ENCODE data around the gene TRABD2A. TPM values are rescaled to one million over a fixed set of nuclear protein-coding genes. Genes with fewer than 3 reads are reported as not detected.

The TRABD2A gene
- total and polyA plus RNA-seq, 4 experiments from 2014 or later = 67.1 to 90.7 (median 82.2) TPM

GRCh38 chr2:84881581-84882413, 913 bp upstream of the TRABD2A start:
- Mint-ChIP-seq H3K27me3 (no peaks in the 10 kb centered on the region), H3K27ac (peak overlapping the region; percentile 84 to 98 (median 97)), H3K36me3 (peaks cover 0 to 16% of the 10 kb centered on the region in 2 donors), H3K4me1 (peaks cover 25 to 60% (median 42%) of the 10 kb centered on the region in 4 donors), H3K4me3 (peak overlapping the region; percentile 90 to 99 (median 96)), H3K9me3 (no peaks in the 10 kb centered on the region)
- CTCF ChIA-PET (ENCODE audit: partially characterized antibody) = interaction anchor here (0.7 to 14.5 kb wide), 35 partner anchors 9 to 422 kb away, joined by 3 to 271 read pairs (median 5); partner anchors contain the start of gene TMSB10
- Histone ChIP-seq H3K9me3 (ENCODE audit: control insufficient read depth in 1 of 2, low read length in 2 of 2) (no peaks in the 10 kb centered on the region), H3K36me3 (ENCODE audit: insufficient read depth, low read length) (no peaks in the 10 kb centered on the region), H3K27ac (ENCODE audit: low read depth, low read length) (peak overlapping the region; percentile 72), H3K27me3 (ENCODE audit: insufficient read depth, low read length) (no peaks in the 10 kb centered on the region), H3K4me3 (ENCODE audit: low read length in 2 of 2) (peak overlapping the region; percentile 67 to 93), H3K4me1 (ENCODE audit: insufficient read depth, low read length) (peaks cover 32% of the 10 kb centered on the region)
- intact Hi-C loops (cut with micrococcal nuclease) = loop anchor here (1.0 to 5.0 kb wide), 11 partner anchors 12 to 422 kb away; partner anchors contain the start of genes DNAH6, SUCLG1 and TMSB10
- POLR2A ChIA-PET (ENCODE audit: partially characterized antibody) = interaction anchor here (0.6 to 7.0 kb wide), 34 partner anchors 8 to 423 kb away, joined by 3 to 201 read pairs (median 6); partner anchors contain the start of genes DNAH6, KCMF1, SUCLG1 and TMSB10
- DNase-seq = peak; percentile 82 to 86 (median 85)

DNA sequence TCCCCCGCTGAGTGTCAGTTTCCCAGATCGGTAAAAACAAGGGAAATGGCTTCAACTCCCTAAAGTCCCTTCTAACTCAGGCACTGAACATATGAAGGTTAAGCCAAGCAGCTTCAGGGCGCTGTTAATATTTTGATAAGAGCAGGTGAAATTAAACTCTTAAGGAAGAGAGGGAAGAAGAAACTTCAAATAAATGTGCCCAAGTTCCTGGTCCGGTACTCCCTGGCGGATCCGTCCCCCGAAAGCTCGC, 564 bp downstream of the TRABD2A start:
- DNase-seq = no peak
- no peaks in the 10 kb centered on the region for H3K27me3 ChIP-seq (ENCODE audit: insufficient read depth, low read length)
- peaks cover 47% of the 10 kb centered on the region for H3K4me1 ChIP-seq (ENCODE audit: insufficient read depth, low read length)
- H3K36me3 Mint-ChIP-seq = peaks cover 6 to 17% of the 10 kb centered on the region in 2 donors
- peak overlapping the region; percentile 84 to 97 (median 92) for H3K27ac Mint-ChIP-seq
- ChIA-PET POLR2A (ENCODE audit: partially characterized antibody) (interaction anchor here (1.0 to 7.0 kb wide), 25 partner anchors 8 to 387 kb away, joined by 3 to 201 read pairs (median 15); partner anchors contain the start of genes DNAH6, KCMF1 and TMSB10), CTCF (ENCODE audit: partially characterized antibody) (interaction anchor here (0.9 to 14.5 kb wide), 16 partner anchors 8 to 363 kb away, joined by 3 to 271 read pairs (median 7); partner anchors contain the start of gene TMSB10)
- intact Hi-C loops (cut with micrococcal nuclease) = loop anchor here (5.0 kb wide), 2 partner anchors 132 to 363 kb away; partner anchors contain the start of gene DNAH6
- H3K27me3 Mint-ChIP-seq = no peaks in the 10 kb centered on the region
- H3K27ac ChIP-seq (ENCODE audit: low read depth, low read length) = peak overlapping the region; percentile 72
- no peaks in the 10 kb centered on the region for H3K9me3 Mint-ChIP-seq
- peaks cover 35 to 71% (median 52%) of the 10 kb centered on the region in 4 donors for H3K4me1 Mint-ChIP-seq
- H3K4me3 Mint-ChIP-seq = peak overlapping the region; percentile 93 to 98 (median 96)
- H3K36me3 ChIP-seq (ENCODE audit: insufficient read depth, low read length) = no peaks in the 10 kb centered on the region
- no peaks in the 10 kb centered on the region for H3K9me3 ChIP-seq (ENCODE audit: control insufficient read depth in 1 of 2, low read length in 2 of 2)
- peak overlapping the region; percentile 67 to 93 for H3K4me3 ChIP-seq (ENCODE audit: low read length in 2 of 2)

DNA sequence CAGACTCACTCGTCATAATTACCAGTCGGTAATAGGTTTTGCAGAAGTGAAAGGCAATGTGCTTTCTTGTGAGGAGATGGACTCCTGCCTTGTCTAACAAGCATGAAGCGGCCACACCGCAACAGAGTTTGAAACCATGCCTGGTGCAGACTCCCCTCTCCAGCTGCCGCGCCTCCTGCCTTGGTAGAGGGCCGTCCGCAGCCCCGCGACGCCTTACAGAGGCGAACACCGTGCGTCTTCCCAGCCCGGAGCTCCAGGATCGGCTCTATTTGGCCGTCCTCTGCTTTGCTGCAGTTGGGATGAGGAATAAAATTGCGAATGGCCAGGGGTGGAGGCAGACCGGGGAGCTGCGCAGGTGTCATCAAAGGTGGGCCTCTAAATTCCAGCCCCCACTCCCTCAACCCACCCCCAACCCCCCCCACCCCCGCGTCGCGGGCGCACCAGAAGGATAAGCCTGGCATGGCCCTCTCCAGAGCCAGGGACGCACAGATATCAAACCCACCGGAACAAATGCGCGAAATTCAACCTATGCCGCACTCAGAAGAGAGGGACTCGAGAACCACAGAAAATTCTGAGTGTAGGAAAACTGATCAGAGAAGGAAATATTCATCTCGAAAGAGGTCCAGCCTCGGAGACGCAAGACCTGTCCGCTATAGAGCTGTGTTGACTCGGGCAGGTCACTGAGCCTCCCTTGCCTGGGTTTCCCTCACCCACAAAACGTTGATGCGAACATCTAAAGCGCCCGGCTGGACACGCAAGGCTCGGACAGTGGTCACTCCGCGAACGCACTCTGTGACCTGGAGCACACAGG, 1.1 kb downstream of the TRABD2A start:
- Histone ChIP-seq H3K9me3 (ENCODE audit: control insufficient read depth in 1 of 2, low read length in 2 of 2) (no peaks in the 10 kb centered on the region), H3K4me3 (ENCODE audit: low read length in 2 of 2) (peak overlapping the region; percentile 67 to 93), H3K27me3 (ENCODE audit: insufficient read depth, low read length) (no peaks in the 10 kb centered on the region), H3K27ac (ENCODE audit: low read depth, low read length) (peak overlapping the region; percentile 72), H3K4me1 (ENCODE audit: insufficient read depth, low read length) (peaks cover 52% of the 10 kb centered on the region), H3K36me3 (ENCODE audit: insufficient read depth, low read length) (peaks cover under 1% of the 10 kb centered on the region)
- intact Hi-C loops (cut with micrococcal nuclease) = loop anchor here (2.0 to 5.0 kb wide), 3 partner anchors 33 to 362 kb away; partner anchors contain the start of gene DNAH6
- Mint-ChIP-seq H3K27ac (peak overlapping the region; percentile 84 to 97 (median 92)), H3K9me3 (no peaks in the 10 kb centered on the region), H3K36me3 (peaks cover 10 to 23% of the 10 kb centered on the region in 2 donors), H3K27me3 (no peaks in the 10 kb centered on the region), H3K4me3 (peak overlapping the region; percentile 93 to 98 (median 96)), H3K4me1 (peaks cover 40 to 76% (median 57%) of the 10 kb centered on the region in 4 donors)
- ChIA-PET POLR2A (ENCODE audit: partially characterized antibody) (interaction anchor here (0.7 to 7.0 kb wide), 24 partner anchors 8 to 387 kb away, joined by 3 to 201 read pairs (median 15); partner anchors contain the start of genes DNAH6, KCMF1 and TMSB10), CTCF (ENCODE audit: partially characterized antibody) (interaction anchor here (0.7 to 14.5 kb wide), 17 partner anchors 9 to 382 kb away, joined by 3 to 271 read pairs (median 6); partner anchors contain the start of gene TMSB10)
- no peak for DNase-seq

DNA sequence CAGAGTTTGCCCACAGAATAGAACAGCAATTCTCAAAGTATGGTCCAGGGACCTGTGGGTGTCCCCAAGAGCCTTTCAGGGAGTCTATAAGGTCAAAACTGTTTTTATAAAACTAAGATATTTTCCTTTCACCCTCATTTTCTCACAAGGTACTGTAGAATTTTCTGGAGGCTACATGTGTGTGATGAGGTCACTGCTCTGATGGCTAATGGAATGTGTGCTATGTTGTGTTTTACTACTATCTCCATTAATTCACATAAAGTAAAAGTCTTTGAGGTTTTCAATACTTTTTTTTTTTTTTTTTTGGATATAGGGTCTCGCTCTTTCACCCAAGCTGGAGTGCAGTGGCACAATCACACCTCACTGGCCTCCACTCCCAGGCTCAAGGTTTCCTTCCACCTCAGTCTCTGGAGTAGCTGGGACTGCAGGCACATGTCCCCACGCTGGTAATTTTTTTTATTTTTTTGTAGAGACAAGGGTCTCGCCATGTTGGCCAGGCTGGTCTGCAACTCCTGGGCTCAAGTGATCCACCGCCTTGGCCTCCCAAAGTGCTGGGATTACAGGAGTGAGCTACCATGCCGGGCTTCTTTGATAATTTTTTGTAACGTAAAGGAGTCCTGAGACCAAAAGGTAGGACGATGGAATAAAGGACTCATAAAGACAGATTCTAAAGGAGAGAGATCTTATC, 1.8 kb downstream of the TRABD2A start:
- H3K27me3 Mint-ChIP-seq = no peaks in the 10 kb centered on the region
- H3K9me3 Mint-ChIP-seq = no peaks in the 10 kb centered on the region
- peaks cover 10 to 30% of the 10 kb centered on the region in 2 donors for H3K36me3 Mint-ChIP-seq
- H3K4me3 ChIP-seq (ENCODE audit: low read length in 2 of 2) = peak overlapping the region; percentile 38 to 93
- no peaks in the 10 kb centered on the region for H3K27me3 ChIP-seq (ENCODE audit: insufficient read depth, low read length)
- H3K4me1 Mint-ChIP-seq = peaks cover 47 to 84% (median 61%) of the 10 kb centered on the region in 4 donors
- peaks cover 7% of the 10 kb centered on the region for H3K36me3 ChIP-seq (ENCODE audit: insufficient read depth, low read length)
- POLR2A ChIA-PET (ENCODE audit: partially characterized antibody) = interaction anchor here (0.7 to 7.0 kb wide), 12 partner anchors 10 to 363 kb away, joined by 3 to 201 read pairs (median 32); partner anchors contain the start of genes DNAH6 and TMSB10
- intact Hi-C loops (cut with micrococcal nuclease) = loop anchor here (2.0 kb wide), 1 partner anchor 32 kb away; no protein-coding TSS in a partner anchor
- peak overlapping the region; percentile 38 to 94 (median 88) for H3K27ac Mint-ChIP-seq
- H3K9me3 ChIP-seq (ENCODE audit: control insufficient read depth in 1 of 2, low read length in 2 of 2) = no peaks in the 10 kb centered on the region
- no peak for DNase-seq
- peak overlapping the region; percentile 72 for H3K27ac ChIP-seq (ENCODE audit: low read depth, low read length)
- CTCF ChIA-PET (ENCODE audit: partially characterized antibody) = interaction anchor here (0.7 to 14.5 kb wide), 9 partner anchors 8 to 382 kb away, joined by 3 to 271 read pairs (median 7); partner anchors contain the start of gene TMSB10
- peak overlapping the region; percentile 93 to 98 (median 96) for H3K4me3 Mint-ChIP-seq
- peaks cover 60% of the 10 kb centered on the region for H3K4me1 ChIP-seq (ENCODE audit: insufficient read depth, low read length)

GRCh38 chr2:84878459-84878858, 2.4 kb downstream of the TRABD2A start:
- intact Hi-C loops (cut with micrococcal nuclease) = loop anchor here (2.0 kb wide), 1 partner anchor 32 kb away; no protein-coding TSS in a partner anchor
- Histone ChIP-seq H3K36me3 (ENCODE audit: insufficient read depth, low read length) (peaks cover 7% of the 10 kb centered on the region), H3K9me3 (ENCODE audit: control insufficient read depth in 1 of 2, low read length in 2 of 2) (no peaks in the 10 kb centered on the region), H3K4me3 (ENCODE audit: low read length in 2 of 2) (peak overlapping the region; percentile 38 to 93), H3K27ac (ENCODE audit: low read depth, low read length) (peak overlapping the region; percentile 72), H3K4me1 (ENCODE audit: insufficient read depth, low read length) (peaks cover 64% of the 10 kb centered on the region), H3K27me3 (ENCODE audit: insufficient read depth, low read length) (no peaks in the 10 kb centered on the region)
- peak overlapping the region; percentile 93 to 98 (median 96) for H3K4me3 Mint-ChIP-seq
- DNase-seq = no peak
- no peaks in the 10 kb centered on the region for H3K9me3 Mint-ChIP-seq
- peaks cover 50 to 90% (median 64%) of the 10 kb centered on the region in 4 donors for H3K4me1 Mint-ChIP-seq
- peak overlapping the region; percentile 30 to 94 (median 84) for H3K27ac Mint-ChIP-seq
- H3K36me3 Mint-ChIP-seq = peaks cover 14 to 36% of the 10 kb centered on the region in 2 donors
- POLR2A ChIA-PET (ENCODE audit: partially characterized antibody) = interaction anchor here (1.3 to 7.0 kb wide), 7 partner anchors 9 to 61 kb away, joined by 3 to 201 read pairs (median 40); partner anchors contain the start of gene TMSB10
- H3K27me3 Mint-ChIP-seq = no peaks in the 10 kb centered on the region
- CTCF ChIA-PET (ENCODE audit: partially characterized antibody) = interaction anchor here (1.0 to 14.5 kb wide), 4 partner anchors 8 to 44 kb away, joined by 3 to 271 read pairs (median 72); partner anchors contain the start of gene TMSB10

DNA sequence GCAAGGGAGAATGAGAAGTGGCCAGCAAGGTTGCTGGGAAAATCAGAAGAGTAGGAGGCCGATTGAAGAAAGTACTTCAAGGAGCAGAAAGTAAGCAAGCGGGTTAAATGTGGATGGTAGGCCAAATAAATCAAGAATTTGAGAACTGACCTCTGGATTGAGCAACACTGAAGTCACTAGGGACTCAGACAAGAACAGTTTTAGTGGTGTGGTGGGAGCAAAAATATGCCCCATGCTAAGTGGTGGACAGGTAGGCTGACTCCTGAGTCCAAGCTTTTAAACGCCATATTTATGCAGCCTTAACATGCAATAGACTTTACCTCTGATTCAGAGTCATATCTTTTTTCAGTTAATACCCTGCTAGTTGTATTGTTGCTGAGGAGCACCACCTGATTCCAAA, 4.5 kb downstream of the TRABD2A start:
- ChIA-PET CTCF (ENCODE audit: partially characterized antibody) (interaction anchor here (0.5 to 3.8 kb wide), 7 partner anchors 8 to 409 kb away, joined by 3 to 35 read pairs (median 5); no protein-coding TSS in a partner anchor), POLR2A (ENCODE audit: partially characterized antibody) (interaction anchor here (1.0 to 2.4 kb wide), 6 partner anchors 26 to 50 kb away, joined by 3 to 12 read pairs (median 4); no protein-coding TSS in a partner anchor)
- no peaks in the 10 kb centered on the region for H3K27me3 ChIP-seq (ENCODE audit: insufficient read depth, low read length)
- peaks cover 7% of the 10 kb centered on the region for H3K36me3 ChIP-seq (ENCODE audit: insufficient read depth, low read length)
- no peak overlapping the region for H3K27ac ChIP-seq (ENCODE audit: low read depth, low read length)
- H3K4me3 ChIP-seq (ENCODE audit: low read length in 2 of 2) = no peak overlapping the region
- Mint-ChIP-seq H3K27ac (peak overlapping the region; percentile 65 to 94 (median 84)), H3K27me3 (no peaks in the 10 kb centered on the region), H3K36me3 (peaks cover 15 to 41% of the 10 kb centered on the region in 2 donors), H3K4me3 (peak overlapping the region; percentile 10 to 98 (median 96)), H3K4me1 (peaks cover 54 to 86% (median 67%) of the 10 kb centered on the region in 4 donors), H3K9me3 (no peaks in the 10 kb centered on the region)
- no peak for DNase-seq
- H3K9me3 ChIP-seq (ENCODE audit: control insufficient read depth in 1 of 2, low read length in 2 of 2) = no peaks in the 10 kb centered on the region
- H3K4me1 ChIP-seq (ENCODE audit: insufficient read depth, low read length) = peaks cover 69% of the 10 kb centered on the region
- intact Hi-C loops (cut with micrococcal nuclease) = no loop called here
